ENCODE results near the gene ADCY5.

DNA sequence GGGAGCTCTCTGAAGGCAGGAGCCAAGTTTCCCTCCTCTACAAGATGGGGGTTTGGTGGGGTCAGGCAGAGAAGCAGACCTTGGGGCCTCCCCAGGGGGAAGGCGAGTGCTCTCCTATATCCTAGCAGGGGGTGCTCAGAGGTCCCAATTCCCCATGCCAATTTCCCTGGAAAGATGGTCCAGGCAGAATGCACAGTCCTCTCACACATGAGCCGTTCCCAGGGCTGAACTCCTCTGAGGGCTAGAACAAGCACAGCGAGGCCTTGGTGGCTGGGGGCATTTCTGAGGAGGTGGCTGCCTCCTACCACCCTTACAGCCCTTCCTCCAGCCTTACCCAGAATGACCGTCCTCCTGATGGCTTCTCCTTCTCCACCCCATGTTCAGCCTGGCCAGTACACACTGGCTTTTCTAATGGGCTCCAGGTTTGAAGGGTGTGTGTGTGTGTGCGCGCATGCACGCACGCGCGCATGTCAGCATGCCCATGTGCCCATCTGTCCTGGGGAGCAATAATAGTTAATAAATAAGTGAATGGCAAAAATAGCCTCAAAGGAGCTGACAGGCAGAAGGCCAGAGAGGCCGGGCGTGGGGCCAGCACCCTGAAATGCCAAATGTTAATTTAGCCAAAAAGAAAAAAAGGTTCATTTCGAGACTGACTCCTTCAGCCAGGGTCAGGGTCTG, 24.4 kb downstream of the ADCY5 start:
- TF ChIP-seq, protein P1, sequence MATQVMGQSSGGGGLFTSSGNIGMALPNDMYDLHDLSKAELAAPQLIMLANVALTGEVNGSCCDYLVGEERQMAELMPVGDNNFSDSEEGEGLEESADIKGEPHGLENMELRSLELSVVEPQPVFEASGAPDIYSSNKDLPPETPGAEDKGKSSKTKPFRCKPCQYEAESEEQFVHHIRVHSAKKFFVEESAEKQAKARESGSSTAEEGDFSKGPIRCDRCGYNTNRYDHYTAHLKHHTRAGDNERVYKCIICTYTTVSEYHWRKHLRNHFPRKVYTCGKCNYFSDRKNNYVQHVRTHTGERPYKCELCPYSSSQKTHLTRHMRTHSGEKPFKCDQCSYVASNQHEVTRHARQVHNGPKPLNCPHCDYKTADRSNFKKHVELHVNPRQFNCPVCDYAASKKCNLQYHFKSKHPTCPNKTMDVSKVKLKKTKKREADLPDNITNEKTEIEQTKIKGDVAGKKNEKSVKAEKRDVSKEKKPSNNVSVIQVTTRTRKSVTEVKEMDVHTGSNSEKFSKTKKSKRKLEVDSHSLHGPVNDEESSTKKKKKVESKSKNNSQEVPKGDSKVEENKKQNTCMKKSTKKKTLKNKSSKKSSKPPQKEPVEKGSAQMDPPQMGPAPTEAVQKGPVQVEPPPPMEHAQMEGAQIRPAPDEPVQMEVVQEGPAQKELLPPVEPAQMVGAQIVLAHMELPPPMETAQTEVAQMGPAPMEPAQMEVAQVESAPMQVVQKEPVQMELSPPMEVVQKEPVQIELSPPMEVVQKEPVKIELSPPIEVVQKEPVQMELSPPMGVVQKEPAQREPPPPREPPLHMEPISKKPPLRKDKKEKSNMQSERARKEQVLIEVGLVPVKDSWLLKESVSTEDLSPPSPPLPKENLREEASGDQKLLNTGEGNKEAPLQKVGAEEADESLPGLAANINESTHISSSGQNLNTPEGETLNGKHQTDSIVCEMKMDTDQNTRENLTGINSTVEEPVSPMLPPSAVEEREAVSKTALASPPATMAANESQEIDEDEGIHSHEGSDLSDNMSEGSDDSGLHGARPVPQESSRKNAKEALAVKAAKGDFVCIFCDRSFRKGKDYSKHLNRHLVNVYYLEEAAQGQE (IDR thresholded peaks at IDR 0.05): peak; percentile 18
- TF ChIP-seq, protein P2, sequence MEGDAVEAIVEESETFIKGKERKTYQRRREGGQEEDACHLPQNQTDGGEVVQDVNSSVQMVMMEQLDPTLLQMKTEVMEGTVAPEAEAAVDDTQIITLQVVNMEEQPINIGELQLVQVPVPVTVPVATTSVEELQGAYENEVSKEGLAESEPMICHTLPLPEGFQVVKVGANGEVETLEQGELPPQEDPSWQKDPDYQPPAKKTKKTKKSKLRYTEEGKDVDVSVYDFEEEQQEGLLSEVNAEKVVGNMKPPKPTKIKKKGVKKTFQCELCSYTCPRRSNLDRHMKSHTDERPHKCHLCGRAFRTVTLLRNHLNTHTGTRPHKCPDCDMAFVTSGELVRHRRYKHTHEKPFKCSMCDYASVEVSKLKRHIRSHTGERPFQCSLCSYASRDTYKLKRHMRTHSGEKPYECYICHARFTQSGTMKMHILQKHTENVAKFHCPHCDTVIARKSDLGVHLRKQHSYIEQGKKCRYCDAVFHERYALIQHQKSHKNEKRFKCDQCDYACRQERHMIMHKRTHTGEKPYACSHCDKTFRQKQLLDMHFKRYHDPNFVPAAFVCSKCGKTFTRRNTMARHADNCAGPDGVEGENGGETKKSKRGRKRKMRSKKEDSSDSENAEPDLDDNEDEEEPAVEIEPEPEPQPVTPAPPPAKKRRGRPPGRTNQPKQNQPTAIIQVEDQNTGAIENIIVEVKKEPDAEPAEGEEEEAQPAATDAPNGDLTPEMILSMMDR (IDR thresholded peaks at IDR 0.05; ENCODE audit: low read depth, low read length, missing input control): no peak
- TF ChIP-seq, protein P3, sequence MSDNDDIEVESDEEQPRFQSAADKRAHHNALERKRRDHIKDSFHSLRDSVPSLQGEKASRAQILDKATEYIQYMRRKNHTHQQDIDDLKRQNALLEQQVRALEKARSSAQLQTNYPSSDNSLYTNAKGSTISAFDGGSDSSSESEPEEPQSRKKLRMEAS (IDR thresholded peaks at IDR 0.05): no peak
- TF ChIP-seq YY1 (IDR thresholded peaks at IDR 0.05) (no peak), HNF4A (conservative IDR thresholded peaks at IDR 0.05) (no peak), FOXA1 (IDR thresholded peaks at IDR 0.05) (no peak), TAF1 (conservative IDR thresholded peaks at IDR 0.05) (no peak), RAD21 (IDR thresholded peaks at IDR 0.05) (no peak), JUND (IDR thresholded peaks at IDR 0.05) (no peak), GABPA (IDR thresholded peaks at IDR 0.05 in 1 of 2, conservative IDR thresholded peaks at IDR 0.05 in 1 of 2) (no peak), HNF4G (IDR thresholded peaks at IDR 0.05) (no peak)
- TF ChIP-seq, protein P4, sequence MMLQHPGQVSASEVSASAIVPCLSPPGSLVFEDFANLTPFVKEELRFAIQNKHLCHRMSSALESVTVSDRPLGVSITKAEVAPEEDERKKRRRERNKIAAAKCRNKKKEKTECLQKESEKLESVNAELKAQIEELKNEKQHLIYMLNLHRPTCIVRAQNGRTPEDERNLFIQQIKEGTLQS (IDR thresholded peaks at IDR 0.05): no peak

All from liver (tissue), 3 donors.